HG02870 (cell line): ENCODE results near the gene CALHM5.

Experiments used
- ATAC-seq: cut with Tn5 transposase; IDR thresholded peaks from one replicate; pipeline ENCODE4 v1.9.1; 2021; ENCODE audit warnings: mild to moderate bottlenecking, moderate library complexity; ENCODE audit not compliant: unreplicated experiment

Gene CALHM5

GRCh38 chr6:116545651-116546050 is 34.2 kb downstream of the CALHM5 start, which contains the start of gene TRAPPC3L:
Gene TRAPPC3L (minus strand): TSS chr6:116545684. CDS start chr6:116545514, 170 bp downstream.
- ATAC-seq: no peak

DNA sequence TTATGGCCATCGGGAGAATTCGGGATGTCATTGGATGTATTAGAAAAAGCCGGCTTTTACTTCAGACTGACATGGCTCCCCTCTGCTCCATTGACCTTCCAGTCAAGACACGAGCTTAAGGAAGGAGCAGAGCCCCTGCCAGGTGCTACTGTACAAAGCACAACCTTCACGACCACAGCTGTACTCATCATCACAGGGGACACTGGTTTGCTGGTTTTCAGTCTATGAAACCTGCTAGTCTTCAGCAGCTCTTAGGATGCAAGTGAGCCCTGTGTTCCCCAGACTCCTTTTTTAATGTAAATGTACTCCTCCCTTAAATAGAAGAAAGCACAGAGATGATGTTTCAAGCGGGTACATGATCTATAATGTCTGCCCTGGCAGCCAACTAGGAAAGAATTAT is 35.9 kb downstream of the CALHM5 start:
- ATAC-seq: no peak

- no peak for ATAC-seq
Measured at GRCh38 chr6:116550796-116551195, 39.4 kb downstream of the CALHM5 start.

DNA sequence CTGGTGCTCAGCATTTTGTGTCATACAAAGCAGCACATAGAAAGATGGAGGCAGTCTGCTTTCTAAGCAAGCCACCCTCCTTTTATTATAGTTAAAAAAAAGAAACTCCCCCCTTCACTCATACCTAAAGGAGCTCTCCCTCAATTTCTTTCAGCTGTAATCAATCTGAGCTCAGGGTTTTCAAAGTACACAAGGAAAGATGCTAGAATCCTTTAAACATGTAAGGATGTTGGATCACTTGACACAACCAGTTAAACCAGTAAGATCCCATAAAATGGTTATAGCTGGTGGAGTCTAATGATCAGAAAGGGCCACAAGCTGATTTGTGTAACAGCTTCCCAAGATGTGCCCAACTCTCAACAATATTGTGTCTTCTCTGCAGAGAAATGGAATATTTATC is 42.0 kb downstream of the CALHM5 start, which contains the start of gene CALHM4:
Gene CALHM4, plus strand, starts transcription at position 301 of the 400 bp plus-strand sequence. Its CDS starts 43 bp downstream, at position 344.
- ATAC-seq: no peak

GRCh38 chr6:116556065-116556464 is 44.6 kb downstream of the CALHM5 start:
- no peak for ATAC-seq

DNA sequence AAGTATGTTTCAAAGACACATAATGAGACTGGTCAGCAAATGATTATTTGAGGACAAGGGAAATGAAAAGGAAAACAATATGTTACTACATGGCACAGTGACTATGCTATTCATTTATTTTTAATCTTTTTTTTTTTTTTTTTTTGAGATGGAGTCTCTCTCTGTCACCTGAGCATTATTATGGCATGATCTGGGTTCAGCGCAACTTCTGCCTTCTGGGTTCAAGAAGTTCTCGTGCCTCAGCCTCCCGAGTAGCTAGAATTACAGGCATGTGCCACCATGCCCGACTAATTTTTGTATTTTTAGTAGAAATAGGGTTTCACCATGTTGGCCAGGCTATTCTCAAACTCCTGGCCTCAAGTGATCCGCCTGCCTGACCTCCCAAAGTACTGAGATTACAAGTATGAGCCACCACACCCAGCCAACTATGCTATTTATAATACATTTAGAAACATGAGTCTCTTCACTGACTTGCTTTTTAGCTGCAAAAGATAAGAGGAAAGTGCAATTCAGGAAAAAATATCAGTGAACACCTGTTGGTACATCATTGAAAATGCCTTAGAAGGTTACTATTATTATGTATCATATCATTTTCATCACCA is 45.5 kb downstream of the CALHM5 start:
- no peak for ATAC-seq

GRCh38 chr6:116557893-116558292 is 46.5 kb downstream of the CALHM5 start:
- no peak for ATAC-seq

- ATAC-seq: no peak
Measured at GRCh38 chr6:116560130-116560529, 48.7 kb downstream of the CALHM5 start.

DNA sequence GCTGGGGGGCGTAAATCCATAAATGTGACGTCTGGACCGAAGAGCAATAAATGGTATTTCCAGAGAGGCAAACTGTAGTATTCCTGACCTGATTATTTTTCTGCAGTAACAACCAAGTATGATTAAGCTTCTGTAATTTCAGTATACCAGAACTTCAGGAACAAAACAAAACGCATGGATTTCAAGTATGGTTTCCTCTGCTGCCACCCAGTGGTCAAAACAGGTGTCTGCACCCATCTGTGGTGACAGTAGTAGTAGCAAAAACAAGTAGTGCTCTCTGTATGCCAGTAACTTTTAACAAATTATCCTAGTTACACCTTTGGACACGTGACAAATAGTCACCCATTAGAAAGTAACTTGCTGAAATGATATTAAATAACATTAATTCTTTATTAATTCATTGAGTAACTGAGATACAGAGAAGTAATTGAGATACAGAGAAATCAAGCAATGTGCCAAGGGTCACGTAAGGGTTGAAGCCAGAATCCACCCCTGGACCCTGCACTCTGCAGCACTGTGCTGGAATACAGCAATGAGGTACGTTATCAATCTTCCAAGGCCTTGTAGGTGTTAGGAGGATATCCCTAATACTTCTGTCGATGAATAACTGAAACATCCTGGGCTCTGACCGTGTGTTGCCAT is 50.1 kb downstream of the CALHM5 start:
- no peak for ATAC-seq

DNA sequence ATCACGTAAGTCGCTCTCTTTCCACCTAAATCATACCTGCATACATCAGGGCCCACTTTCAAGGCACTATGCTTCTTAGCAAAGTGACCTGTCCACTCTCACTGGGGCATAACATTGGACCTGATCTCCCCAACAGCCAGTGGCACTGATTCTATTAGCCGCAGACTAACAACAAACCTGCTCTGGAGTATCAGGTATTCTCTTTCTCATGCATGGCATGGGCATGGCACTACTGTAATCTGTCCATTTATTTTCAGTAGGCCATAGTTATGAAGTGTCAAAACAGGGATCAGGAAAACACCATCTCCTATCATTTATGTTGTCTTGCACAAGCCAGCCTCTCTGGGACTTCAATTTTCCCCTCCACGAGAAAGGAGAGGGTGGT is 50.6 kb downstream of the CALHM5 start:
- ATAC-seq: no peak

- ATAC-seq: no peak
Measured at GRCh38 chr6:116562614-116563013, 51.2 kb downstream of the CALHM5 start.

DNA sequence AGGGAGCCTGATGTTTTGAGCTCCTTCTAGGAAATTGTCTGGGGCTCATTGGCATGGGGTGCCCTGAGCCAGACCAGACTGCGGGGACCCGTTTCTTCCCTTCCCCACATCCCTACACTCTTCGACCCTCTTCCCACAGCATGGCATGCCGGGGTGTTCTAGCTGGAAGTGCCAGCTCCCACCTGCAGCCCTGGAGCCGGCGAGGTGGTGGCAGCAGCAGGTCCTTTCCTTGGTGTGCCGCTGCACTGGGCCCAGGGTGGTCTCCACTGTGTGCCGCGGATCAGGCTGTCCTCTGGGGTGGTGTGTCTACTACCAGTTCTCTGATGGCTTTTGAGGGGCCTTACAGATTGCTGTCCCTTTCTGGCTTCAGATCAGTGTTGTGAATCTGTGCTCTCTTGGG is 52.4 kb downstream of the CALHM5 start:
- no peak for ATAC-seq

DNA sequence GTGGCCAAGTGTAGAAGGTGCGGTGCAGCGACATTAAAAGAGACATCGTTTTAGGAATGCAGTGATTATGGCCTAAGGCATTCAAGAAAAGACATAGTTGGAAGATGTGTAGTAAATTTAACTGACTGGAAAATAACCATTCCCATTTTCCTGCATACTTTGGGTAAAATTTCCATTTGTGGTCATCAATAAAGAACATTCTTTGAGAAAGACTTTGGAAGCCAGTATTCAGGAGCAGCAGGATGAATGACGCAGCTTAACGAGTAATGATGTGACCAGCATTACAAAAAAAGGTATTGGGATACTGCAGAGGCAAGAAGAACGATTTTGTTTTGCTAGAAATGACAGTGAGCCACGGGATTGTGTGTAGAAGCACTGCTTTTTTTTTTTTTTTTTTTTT is 52.9 kb downstream of the CALHM5 start:
- ATAC-seq: no peak

DNA sequence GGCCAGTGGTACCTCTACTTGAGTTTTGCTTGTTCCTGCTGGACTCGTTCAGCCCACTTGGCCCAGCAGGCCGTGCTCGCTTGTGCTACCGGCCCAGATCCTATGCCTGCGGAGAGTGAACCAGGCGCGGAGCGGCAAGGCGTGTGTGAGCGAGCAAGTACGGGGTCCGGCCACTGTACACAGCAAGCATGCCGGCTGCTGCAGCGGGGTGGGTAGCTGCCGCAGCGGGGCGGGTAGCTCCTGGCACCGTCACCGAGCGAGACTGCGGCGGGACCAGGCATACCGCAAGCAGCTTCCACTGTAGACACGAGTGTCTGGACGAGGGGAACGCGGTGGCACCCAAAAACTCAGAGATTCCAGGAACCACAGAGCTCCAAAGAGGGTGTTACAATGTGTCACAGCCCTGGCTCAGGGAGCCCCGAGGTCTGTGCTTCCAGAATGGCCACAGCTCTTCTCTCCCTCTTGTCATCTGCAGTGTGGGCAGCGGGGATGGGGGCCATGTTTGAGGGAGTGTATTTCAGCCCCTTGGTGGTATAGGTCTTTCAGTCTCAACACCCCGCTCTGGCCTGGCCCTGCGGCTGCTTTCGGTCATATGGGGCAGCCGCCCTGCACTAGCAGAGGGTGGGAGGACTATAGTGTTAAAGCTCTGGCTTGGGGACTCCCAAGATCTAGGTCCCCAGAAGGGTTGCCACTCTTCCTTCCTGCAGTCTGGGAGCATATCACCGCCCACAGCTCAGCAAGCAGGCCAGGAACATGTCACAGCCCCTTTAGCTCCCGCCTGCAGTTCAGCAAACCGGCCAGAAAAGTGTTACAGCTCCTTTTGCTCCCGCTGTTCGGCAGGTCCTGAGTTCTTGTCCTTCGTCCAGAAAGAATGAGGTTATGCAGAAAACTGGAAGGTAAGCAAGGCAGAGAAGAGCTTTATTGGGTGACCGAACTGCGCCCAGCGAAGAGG is 53.8 kb downstream of the CALHM5 start:
- ATAC-seq: no peak

GRCh38 chr6:116568111-116568510 is 56.7 kb downstream of the CALHM5 start:
- ATAC-seq: no peak

DNA sequence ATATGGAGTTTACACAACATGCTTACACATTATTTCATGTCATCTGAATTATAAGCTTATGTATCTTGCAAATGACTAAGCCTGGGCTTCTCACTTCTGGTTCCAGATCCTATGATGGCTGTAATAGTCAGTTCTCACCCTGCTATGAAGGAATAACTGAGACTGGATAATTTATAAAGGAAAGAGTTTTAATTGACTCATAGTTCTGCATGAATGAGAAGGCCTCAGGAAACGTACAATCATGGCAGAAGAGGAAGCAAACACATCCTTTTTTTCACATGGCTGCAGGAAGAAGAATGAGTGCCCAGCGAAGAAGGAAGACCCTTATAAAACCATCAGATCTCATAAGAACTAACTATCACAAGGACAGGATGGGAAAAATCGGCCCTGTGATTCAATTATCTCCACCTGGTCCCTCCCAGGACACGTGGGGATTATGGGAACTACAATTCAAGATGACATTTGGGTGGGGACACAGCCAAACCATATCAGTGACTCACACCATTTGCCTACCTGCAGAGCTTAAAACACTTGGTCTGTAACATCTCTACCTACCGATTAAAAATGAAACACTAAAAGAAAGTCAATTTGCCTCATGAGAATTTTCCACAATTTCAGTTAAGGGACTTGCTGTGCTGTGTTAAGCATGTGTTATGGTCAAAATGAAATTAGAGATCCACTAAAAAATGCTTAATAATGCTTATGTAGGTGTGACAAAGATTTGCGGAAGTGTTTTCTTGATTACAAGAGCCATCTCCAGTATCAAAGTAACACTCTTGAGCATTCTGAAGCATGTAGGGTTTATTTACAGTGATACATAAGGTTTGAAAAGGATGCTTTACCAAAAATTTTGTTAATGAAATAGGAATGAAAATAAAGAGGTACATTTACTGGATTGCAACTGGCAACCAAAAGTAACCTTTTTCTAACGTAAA is 57.6 kb downstream of the CALHM5 start:
- no peak for ATAC-seq

- ATAC-seq: peak; percentile 92
Measured at GRCh38 chr6:116570856-116571682, 59.6 kb downstream of the CALHM5 start, which contains the start of gene RWDD1. Gene RWDD1 (plus strand): TSS chr6:116571504. CDS start chr6:116571583, 79 bp downstream.

- ATAC-seq: no peak
Measured at GRCh38 chr6:116571683-116572000, 60.2 kb downstream of the CALHM5 start.

DNA sequence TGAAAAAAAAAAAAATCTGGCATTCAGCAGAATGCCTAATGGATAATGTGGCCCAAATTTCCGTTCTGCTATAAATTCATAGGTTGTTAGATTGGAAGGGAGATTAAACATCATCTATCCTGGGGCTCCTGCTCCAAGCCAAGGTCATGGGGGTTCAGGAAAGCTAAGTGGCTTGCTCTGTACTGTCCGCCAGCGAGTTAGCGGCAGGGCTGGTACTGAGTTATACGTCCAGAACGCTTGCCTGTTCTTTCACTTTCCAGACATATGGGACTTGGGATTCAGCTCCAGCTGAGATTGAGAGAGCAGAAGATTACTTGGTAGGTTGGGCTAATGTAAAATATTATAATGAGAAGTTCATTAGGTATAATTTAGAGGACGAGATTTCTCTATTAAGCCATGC is 60.7 kb downstream of the CALHM5 start:
- ATAC-seq: no peak
